ENCODE measurements around the gene ASH1L. TPM values are rescaled to one million over a fixed set of nuclear protein-coding genes. Genes with fewer than 3 reads are reported as not detected.

Gene ASH1L
- total and polyA plus RNA-seq, 2 experiments from 2014 or later: 23.6 to 24.7 TPM

DNA sequence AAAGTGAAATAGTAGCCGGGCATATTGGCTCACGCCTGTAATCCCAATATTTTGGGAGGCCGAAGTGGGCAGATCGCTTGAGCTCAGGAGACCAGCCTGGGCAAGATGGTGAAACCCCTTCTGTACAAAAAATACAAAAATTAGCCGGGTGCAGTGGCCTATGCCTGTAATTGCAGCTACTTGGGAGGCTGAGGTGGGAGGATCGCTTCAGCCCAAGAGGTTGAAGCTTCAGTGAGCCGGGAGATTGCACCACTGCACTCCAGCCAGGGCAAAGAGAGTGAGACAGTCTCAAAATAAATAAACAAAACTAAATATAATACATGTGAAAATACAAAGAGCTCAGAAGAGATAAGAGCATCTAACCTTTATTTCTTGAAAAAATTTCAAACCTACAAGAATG is 45.1 kb upstream of the ASH1L start:
- no peak overlapping the region for H2AFZ ChIP-seq
- H3K9me2 ChIP-seq (ENCODE audit: insufficient read depth): no peaks in the 10 kb centered on the region
- Mint-ChIP-seq H3K27me3 (ENCODE audit: insufficient read depth, low read depth, poor library complexity) (peaks cover 5% of the 10 kb centered on the region), H3K4me1 (peaks cover 4% of the 10 kb centered on the region; the same call in 1 of the 3 replicates), H3K4me3 (no peak overlapping the region), H3K36me3 (ENCODE audit: low read depth) (peaks cover 12% of the 10 kb centered on the region), H3K27ac (no peak overlapping the region), H3K9me3 (no peaks in the 10 kb centered on the region)
- TF ChIP-seq ZNF331 (CRISPR knock-in tag; IDR thresholded peaks at IDR 0.05; ENCODE audit: low read depth) (no peak), STAT1 (IDR thresholded peaks at IDR 0.05; ENCODE audit: unreplicated experiment) (no peak), POLR2AphosphoS5 (IDR thresholded peaks at IDR 0.05; ENCODE audit: low read depth) (no peak), ZNF462 (CRISPR knock-in tag; IDR thresholded peaks at IDR 0.05) (no peak), CTCF (conservative IDR thresholded peaks at IDR 0.05; ENCODE audit: low read depth in 2 of 2) (no peak), NANOG (IDR thresholded peaks at IDR 0.05; ENCODE audit: borderline replicate concordance) (no peak), JUNB (IDR thresholded peaks at IDR 0.05; ENCODE audit: unreplicated experiment) (no peak), ETS1 (IDR thresholded peaks at IDR 0.05) (no peak), ZNF114 (CRISPR knock-in tag; IDR thresholded peaks at IDR 0.05) (no peak), EZH2 (IDR thresholded peaks at IDR 0.05; ENCODE audit: low read depth, unreplicated experiment) (no peak), CREB1 (CRISPR knock-in tag; IDR thresholded peaks at IDR 0.05; ENCODE audit: low read depth) (no peak), EZH2phosphoT487 (IDR thresholded peaks at IDR 0.05; ENCODE audit: unreplicated experiment) (no peak)
- TF ChIP-seq, protein P1, sequence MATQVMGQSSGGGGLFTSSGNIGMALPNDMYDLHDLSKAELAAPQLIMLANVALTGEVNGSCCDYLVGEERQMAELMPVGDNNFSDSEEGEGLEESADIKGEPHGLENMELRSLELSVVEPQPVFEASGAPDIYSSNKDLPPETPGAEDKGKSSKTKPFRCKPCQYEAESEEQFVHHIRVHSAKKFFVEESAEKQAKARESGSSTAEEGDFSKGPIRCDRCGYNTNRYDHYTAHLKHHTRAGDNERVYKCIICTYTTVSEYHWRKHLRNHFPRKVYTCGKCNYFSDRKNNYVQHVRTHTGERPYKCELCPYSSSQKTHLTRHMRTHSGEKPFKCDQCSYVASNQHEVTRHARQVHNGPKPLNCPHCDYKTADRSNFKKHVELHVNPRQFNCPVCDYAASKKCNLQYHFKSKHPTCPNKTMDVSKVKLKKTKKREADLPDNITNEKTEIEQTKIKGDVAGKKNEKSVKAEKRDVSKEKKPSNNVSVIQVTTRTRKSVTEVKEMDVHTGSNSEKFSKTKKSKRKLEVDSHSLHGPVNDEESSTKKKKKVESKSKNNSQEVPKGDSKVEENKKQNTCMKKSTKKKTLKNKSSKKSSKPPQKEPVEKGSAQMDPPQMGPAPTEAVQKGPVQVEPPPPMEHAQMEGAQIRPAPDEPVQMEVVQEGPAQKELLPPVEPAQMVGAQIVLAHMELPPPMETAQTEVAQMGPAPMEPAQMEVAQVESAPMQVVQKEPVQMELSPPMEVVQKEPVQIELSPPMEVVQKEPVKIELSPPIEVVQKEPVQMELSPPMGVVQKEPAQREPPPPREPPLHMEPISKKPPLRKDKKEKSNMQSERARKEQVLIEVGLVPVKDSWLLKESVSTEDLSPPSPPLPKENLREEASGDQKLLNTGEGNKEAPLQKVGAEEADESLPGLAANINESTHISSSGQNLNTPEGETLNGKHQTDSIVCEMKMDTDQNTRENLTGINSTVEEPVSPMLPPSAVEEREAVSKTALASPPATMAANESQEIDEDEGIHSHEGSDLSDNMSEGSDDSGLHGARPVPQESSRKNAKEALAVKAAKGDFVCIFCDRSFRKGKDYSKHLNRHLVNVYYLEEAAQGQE (IDR thresholded peaks at IDR 0.05; ENCODE audit: unreplicated experiment): no peak
- H3K36me3 ChIP-seq (ENCODE audit: insufficient read depth): no peaks in the 10 kb centered on the region; the same call in 1 of the 2 replicates
- H3K4me2 ChIP-seq: no peak overlapping the region
- H4K20me1 ChIP-seq (replicated peaks; ENCODE audit: insufficient read depth): no peaks in the 10 kb centered on the region
- no peak overlapping the region for H3K27ac ChIP-seq (ENCODE audit: low read depth)
- no peaks in the 10 kb centered on the region for H3K4me1 ChIP-seq (ENCODE audit: insufficient read depth)
- DNase-seq (ENCODE audit: low spot score) (no peak), ATAC-seq (no peak)
- H3K79me2 ChIP-seq (replicated peaks; ENCODE audit: insufficient read depth): no peaks in the 10 kb centered on the region
- H3F3A ChIP-seq (replicated peaks; ENCODE audit: low read depth): 0 out of 2 replicates have a peak, but pooled peaks cover 4% of the 10 kb centered on the region
- H3K4me3 ChIP-seq: no peak overlapping the region
- H3K27me3 ChIP-seq (ENCODE audit: insufficient read depth): no peaks in the 10 kb centered on the region

Measured in GM23338 (cell line).